Gastrocnemius medialis (tissue), 4 donors: ENCODE measurements around the gene ALKBH7.

Source experiments
- POLR2A ChIP-seq, 2 donors: fragments of 450-650 bp; IDR thresholded peaks; one replicate each; pipeline ENCODE4 v1.6.1; 2017; ENCODE audit warnings: antibody characterized with exemption in 2 of 2, mild to moderate bottlenecking in 2 of 2, moderate library complexity in 2 of 2
- TF ChIP-seq, protein P1 (sequence below), 5 experiments: fragments of 450-650 bp in 3 of 5; fragments of 200-600 bp in 2 of 5; sonication (generic) in 2 of 5; IDR thresholded peaks in 4 of 5; conservative IDR thresholded peaks in 1 of 5; 1 replicate in 4 of 5; 2 replicates in 1 of 5; pipeline ENCODE4 v1.5.1; 2016 to 2019; ENCODE audit warnings: antibody characterized with exemption in 5 of 5, mild to moderate bottlenecking in 3 of 5, moderate library complexity in 3 of 5

GRCh38 chr19:6378486-6378885 lies 5.9 kb downstream of the ALKBH7 start:
- TF ChIP-seq, protein P1, sequence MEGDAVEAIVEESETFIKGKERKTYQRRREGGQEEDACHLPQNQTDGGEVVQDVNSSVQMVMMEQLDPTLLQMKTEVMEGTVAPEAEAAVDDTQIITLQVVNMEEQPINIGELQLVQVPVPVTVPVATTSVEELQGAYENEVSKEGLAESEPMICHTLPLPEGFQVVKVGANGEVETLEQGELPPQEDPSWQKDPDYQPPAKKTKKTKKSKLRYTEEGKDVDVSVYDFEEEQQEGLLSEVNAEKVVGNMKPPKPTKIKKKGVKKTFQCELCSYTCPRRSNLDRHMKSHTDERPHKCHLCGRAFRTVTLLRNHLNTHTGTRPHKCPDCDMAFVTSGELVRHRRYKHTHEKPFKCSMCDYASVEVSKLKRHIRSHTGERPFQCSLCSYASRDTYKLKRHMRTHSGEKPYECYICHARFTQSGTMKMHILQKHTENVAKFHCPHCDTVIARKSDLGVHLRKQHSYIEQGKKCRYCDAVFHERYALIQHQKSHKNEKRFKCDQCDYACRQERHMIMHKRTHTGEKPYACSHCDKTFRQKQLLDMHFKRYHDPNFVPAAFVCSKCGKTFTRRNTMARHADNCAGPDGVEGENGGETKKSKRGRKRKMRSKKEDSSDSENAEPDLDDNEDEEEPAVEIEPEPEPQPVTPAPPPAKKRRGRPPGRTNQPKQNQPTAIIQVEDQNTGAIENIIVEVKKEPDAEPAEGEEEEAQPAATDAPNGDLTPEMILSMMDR (IDR thresholded peaks at IDR 0.05 in 4 of 5, conservative IDR thresholded peaks at IDR 0.05 in 1 of 5), result no peak
- no peak for TF ChIP-seq POLR2A (IDR thresholded peaks at IDR 0.05)
